HG03575 (cell line): ENCODE results near the gene DAB1.

Experiments
- ATAC-seq: cut with Tn5 transposase; IDR thresholded peaks from one replicate; pipeline ENCODE4 v1.9.1; 2021; ENCODE audit not compliant: unreplicated experiment, insufficient number of reproducible peaks, low FRiP score; ENCODE audit errors: extremely low read depth

DAB1 gene

GRCh38 chr1:57420981-57421785 lies 2.7 kb downstream of the DAB1 start:
- ATAC-seq = no peak

DNA sequence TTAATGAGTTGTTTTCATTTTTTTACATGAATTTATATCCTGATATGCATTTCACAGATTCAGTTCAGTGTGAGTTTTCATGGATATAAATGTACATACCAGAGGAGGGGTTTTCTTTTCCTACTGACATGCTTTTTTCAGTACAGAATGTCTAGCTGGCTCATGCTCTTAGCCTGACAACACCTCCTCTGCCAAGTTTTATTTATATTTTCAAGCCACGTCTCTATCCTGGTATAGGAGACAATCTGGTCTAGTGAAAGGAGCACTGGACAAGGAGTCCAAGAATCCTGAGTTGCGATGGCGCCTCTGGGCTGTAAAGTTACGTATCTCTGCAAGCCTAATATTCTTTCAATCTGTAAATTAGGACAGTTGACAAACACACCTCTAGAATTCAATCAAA lies 4.9 kb downstream of the DAB1 start:
- ATAC-seq = no peak

DNA sequence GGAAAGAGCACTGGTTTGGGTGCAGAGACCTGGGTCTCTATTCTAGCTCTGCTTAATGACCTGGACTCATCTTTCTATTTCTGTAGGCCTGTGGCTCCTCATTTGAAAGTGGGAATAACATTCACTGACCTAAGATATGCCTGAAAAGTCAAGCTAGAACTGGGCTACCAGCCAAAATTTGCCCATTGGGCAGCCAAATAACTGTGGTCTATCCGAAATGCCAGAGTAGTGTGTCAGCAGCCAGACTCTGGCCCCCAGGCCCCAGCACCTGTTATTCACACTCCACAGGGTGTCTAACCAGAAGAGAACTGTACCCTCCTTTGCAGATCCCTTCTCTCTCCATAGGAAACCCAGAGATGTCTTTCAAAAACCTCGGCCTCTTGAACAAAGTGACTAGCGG lies 12.6 kb downstream of the DAB1 start:
- no peak for ATAC-seq

DNA sequence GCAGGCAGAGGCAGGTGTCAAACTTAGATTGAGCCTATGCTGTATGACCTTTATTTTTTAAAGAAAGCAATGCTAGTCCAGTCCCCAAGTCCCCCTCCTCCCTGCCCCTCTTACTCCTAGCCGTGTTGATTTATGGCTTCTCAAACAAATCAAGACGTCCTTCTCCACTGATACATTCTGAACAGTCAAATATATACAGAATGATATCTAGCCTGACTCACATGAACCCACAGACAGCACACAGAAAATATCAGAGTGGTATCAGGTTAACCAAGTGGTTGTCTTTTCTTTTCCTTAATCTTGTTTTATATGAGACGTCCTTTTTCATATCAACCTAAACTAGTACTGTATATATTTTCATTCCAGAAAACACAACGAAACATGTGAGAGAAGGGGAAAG lies 13.4 kb downstream of the DAB1 start:
- no peak for ATAC-seq

- ATAC-seq = no peak
Observed at GRCh38 chr1:57407928-57408327, 15.9 kb downstream of the DAB1 start.

GRCh38 chr1:57406428-57406970 lies 17.4 kb downstream of the DAB1 start:
- ATAC-seq = no peak

GRCh38 chr1:57404884-57405283 lies 19.0 kb downstream of the DAB1 start:
- ATAC-seq = no peak

- no peak for ATAC-seq
Observed at GRCh38 chr1:57403201-57403600, 20.7 kb downstream of the DAB1 start.

GRCh38 chr1:57401671-57402070 lies 22.2 kb downstream of the DAB1 start:
- ATAC-seq = no peak

DNA sequence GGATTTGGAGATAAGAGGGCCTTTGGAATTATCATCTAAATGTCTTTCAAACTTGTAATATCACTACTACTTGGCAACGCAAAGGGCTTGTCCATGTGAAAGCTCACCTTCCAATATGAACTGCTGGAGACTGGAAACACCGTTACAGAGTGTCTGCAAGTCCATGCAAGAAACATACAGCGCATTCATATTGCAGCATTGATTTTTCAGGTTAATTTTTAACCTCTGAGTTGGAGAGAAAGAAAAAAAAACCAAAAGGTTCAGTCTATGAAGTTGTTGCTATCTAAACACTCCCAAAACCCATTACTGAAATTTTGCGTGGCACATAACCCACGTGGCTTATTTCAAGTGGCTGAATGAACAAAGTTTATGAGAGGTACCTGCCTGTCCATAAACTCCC lies 23.8 kb downstream of the DAB1 start:
- ATAC-seq = no peak

DNA sequence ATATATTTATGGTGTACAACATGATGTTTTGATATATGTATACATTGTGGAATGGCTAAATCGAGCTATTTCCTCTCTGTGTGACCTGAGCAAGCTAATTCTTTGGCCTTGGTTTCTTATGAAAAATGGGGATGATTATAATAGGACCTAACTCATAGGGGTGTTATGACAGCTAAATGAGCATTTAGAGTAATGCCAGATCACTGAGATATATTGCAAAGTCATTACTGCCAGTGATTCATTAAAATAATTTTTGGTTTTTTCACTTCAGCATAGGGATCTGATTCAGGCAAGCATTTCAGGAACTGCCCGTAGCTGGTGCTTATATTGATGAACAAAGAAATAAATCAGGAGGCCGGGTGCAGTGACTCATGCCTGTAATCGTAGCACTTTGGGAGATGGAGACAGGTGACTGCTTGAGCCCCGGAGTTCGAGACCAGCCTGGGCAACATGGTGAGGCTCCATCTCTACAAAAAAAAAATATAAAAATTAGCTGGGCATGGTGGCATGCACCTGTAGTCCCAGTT lies 30.7 kb downstream of the DAB1 start:
- no peak for ATAC-seq

DNA sequence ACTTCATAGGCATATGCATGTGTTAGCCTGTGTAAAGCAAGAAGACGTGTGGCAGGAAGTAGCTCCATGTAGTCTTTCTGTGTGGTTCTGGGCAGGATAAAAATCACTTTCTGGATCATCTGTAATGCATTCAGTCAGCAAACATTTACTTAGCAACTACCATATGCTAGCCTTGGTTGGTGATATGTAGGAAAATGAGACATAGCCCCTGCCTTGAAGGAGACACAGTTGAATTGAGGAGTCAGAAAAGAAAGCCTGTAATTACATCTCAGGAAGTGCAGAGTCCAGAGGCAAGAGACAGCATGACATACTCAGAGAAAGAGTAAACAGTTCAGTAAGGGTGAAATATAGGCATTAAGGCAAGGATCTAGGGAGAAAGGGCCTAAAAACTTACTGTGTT lies 38.5 kb downstream of the DAB1 start:
- no peak for ATAC-seq

- no peak for ATAC-seq
Observed at GRCh38 chr1:57384901-57385300, 39.0 kb downstream of the DAB1 start.

GRCh38 chr1:57384284-57384683 lies 39.6 kb downstream of the DAB1 start:
- ATAC-seq = no peak

GRCh38 chr1:57381871-57382270 lies 42.0 kb downstream of the DAB1 start:
- no peak for ATAC-seq

DNA sequence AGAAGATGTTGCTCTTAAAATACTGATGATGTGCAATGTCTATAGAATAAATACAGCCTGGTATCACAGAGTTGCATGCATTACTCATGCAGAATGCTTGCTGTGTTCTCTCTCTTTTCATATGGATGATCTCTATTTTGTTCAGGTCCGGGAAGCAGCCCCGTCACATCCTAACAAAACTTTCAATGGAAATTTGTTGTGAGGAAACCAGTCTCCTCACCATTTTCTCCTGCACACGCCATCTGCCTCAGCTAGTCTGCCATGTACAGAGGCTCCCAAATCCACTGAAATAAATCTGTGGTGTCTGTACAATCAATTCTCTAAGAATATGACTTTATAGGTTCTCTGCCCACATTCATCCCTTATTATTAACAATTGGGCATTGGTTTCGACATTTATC lies 42.4 kb downstream of the DAB1 start:
- no peak for ATAC-seq

GRCh38 chr1:57380923-57381322 lies 42.9 kb downstream of the DAB1 start:
- no peak for ATAC-seq

- no peak for ATAC-seq
Observed at GRCh38 chr1:57378534-57378933, 45.3 kb downstream of the DAB1 start.

DNA sequence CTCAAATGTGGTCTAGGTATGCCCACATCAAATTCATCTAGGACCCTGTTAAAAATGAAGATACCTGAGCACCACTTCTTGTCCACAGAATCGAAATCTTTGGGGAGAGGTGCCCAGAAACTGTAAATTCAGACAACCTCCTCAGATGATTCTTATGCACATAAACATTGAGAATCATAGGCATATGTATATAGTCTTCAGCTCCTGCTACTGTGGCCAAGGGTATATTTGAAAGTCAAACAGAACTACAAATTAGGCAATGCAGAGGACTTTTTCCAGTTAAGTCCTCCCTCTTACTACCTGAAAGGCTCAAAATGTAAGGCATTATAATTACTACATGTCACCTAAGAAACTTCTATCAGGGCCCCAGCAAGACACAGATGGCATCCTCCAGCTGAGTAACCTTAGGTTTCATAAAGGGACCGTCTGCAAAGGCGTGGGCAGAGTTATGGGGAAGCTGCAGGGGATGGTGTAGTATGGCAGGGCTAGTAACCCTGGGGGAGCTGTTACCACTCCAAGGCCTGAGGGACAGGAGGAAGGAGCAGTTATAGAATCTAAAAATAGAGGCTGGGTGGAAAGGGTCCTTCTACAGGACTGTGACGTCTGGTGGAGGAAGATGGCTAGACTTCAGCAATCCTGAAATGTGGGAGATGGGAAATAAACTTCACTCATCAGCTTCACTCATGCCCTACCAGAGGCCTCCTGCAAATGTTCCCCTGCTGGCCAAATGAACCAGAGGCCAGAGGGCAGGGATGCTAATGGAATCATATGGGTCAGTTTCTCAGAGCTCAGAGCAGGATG lies 46.3 kb downstream of the DAB1 start:
- ATAC-seq = no peak

GRCh38 chr1:57376041-57376440 lies 47.8 kb downstream of the DAB1 start:
- ATAC-seq = no peak
